Liver (tissue), 3 donors: ENCODE measurements around the gene BIRC6.

Experiments used
- CTCF ChIP-seq: fragments of 150-350 bp; IDR thresholded peaks from 2 replicates; pipeline ENCODE4 v1.5.1; 2017; ENCODE audit warnings: improper control_type of control experiment, low read depth, low read length; ENCODE audit not compliant: missing input control
- EGR1 ChIP-seq, 2 donors: IDR thresholded peaks; 2 replicates each; pipeline ENCODE4 v1.6.1; 2016 to 2018; ENCODE audit warnings: antibody characterized with exemption in 2 of 2, low read depth in 2 of 2
- GABPA ChIP-seq, 2 donors: IDR thresholded peaks in 1 of 2; conservative IDR thresholded peaks in 1 of 2; 2 replicates each; pipeline ENCODE4 v1.6.1; 2016; ENCODE audit warnings: antibody characterized with exemption in 2 of 2, mild to moderate bottlenecking in 1 of 2, moderate library complexity in 1 of 2
- JUND ChIP-seq, 2 donors: IDR thresholded peaks; 2 replicates each; pipeline ENCODE4 v1.6.1; 2016; ENCODE audit warnings: antibody characterized with exemption in 2 of 2
- MAX ChIP-seq: IDR thresholded peaks from 2 replicates; pipeline ENCODE4 v1.6.1; 2016; ENCODE audit warnings: antibody characterized with exemption
- RAD21 ChIP-seq, 2 donors: IDR thresholded peaks; 2 replicates each; pipeline ENCODE4 v1.6.1; 2016; ENCODE audit warnings: antibody characterized with exemption in 2 of 2, mild to moderate bottlenecking in 2 of 2
- REST ChIP-seq: IDR thresholded peaks from 2 replicates; pipeline ENCODE4 v1.6.1; 2016; ENCODE audit warnings: antibody characterized with exemption, mild to moderate bottlenecking
- RXRA ChIP-seq, 2 donors: IDR thresholded peaks; 2 replicates each; pipeline ENCODE4 v1.6.1; 2017 to 2018; ENCODE audit warnings: antibody characterized with exemption in 2 of 2, mild to moderate bottlenecking in 1 of 2
- SP1 ChIP-seq: IDR thresholded peaks from 2 replicates; pipeline ENCODE4 v1.6.1; 2018; ENCODE audit warnings: antibody characterized with exemption, mild to moderate bottlenecking
- TAF1 ChIP-seq: conservative IDR thresholded peaks from 2 replicates; pipeline ENCODE4 v1.6.1; 2016; ENCODE audit warnings: antibody characterized with exemption, mild to moderate bottlenecking
- YY1 ChIP-seq: IDR thresholded peaks from 2 replicates; pipeline ENCODE4 v1.6.1; 2016; ENCODE audit warnings: antibody characterized with exemption, mild to moderate bottlenecking
- ZBTB33 ChIP-seq: IDR thresholded peaks from 2 replicates; pipeline ENCODE4 v1.6.1; 2016; ENCODE audit warnings: antibody characterized with exemption
- donor health status: healthy.
- donor health status: healthy.

GRCh38 chr2:32330136-32330535 is 26.7 kb upstream of the BIRC6 start:
- TF ChIP-seq MAX (no peak), CTCF (no peak), REST (no peak), RAD21 (IDR thresholded peaks at IDR 0.05) (no peak), ZBTB33 (no peak), EGR1 (IDR thresholded peaks at IDR 0.05; ENCODE audit: low read depth in 2 of 2) (no peak), YY1 (no peak), RXRA (IDR thresholded peaks at IDR 0.05) (no peak), GABPA (IDR thresholded peaks at IDR 0.05 in 1 of 2, conservative IDR thresholded peaks at IDR 0.05 in 1 of 2) (no peak), SP1 (no peak), TAF1 (no peak), JUND (IDR thresholded peaks at IDR 0.05) (no peak)
